Esophagus muscularis mucosa (tissue), 4 donors: Measurements from ENCODE around the gene P2RY13. TPM values are rescaled to one million over a fixed set of nuclear protein-coding genes. Genes with fewer than 3 reads are reported as not detected.

Experiments used
- DNase-seq: peaks from one replicate; pipeline ENCODE4 v3.0.0-alpha.2; 2017; ENCODE audit errors: extremely low spot score
- H3K27ac ChIP-seq, 4 donors: fragments of 200-600 bp; sonication (generic); replicated peaks in 1 of 4; 1 replicate in 3 of 4; 2 replicates in 1 of 4; pipeline ENCODE4 v1.5.1; 2016 to 2019; ENCODE audit warnings: mild to moderate bottlenecking in 1 of 4
- H3K27me3 ChIP-seq, 4 donors: fragments of 200-600 bp; sonication (generic); one replicate each; pipeline versions ENCODE4 v1.5.1 to v1.6.0; 2016 to 2019
- H3K36me3 ChIP-seq, 4 donors: fragments of 200-600 bp; sonication (generic); one replicate each; pipeline ENCODE4 v1.5.1; 2016 to 2019
- H3K4me1 ChIP-seq, 4 donors: fragments of 200-600 bp; sonication (generic); one replicate each; pipeline ENCODE4 v1.5.1; 2016 to 2019
- H3K4me3 ChIP-seq, 4 donors: fragments of 200-600 bp; sonication (generic); 1 replicate in 2 of 4; 2 replicates in 2 of 4; pipeline ENCODE4 v1.5.1; 2016 to 2019; ENCODE audit warnings: mild to moderate bottlenecking in 4 of 4, moderate library complexity in 1 of 4
- H3K9me3 ChIP-seq, 4 donors: fragments of 200-600 bp; sonication (generic); 1 replicate in 3 of 4; 2 replicates in 1 of 4; pipeline ENCODE4 v1.5.1; 2016 to 2019
- CTCF ChIP-seq, 3 experiments: fragments of 200-600 bp in 2 of 3; fragments of 450-650 bp in 1 of 3; sonication (generic) in 2 of 3; IDR thresholded peaks; one replicate each; pipeline ENCODE4 v1.5.1; 2017 to 2019; ENCODE audit warnings: antibody characterized with exemption in 3 of 3, mild to moderate bottlenecking in 2 of 3, moderate library complexity in 1 of 3
- EP300 ChIP-seq: sonication (generic); formaldehyde crosslinking; IDR thresholded peaks from one replicate; pipeline ENCODE4 v1.6.1; 2017; ENCODE audit warnings: antibody characterized with exemption
- POLR2A ChIP-seq: fragments of 450-650 bp; IDR thresholded peaks from one replicate; pipeline ENCODE4 v1.6.1; 2017; ENCODE audit warnings: antibody characterized with exemption, moderate library complexity, mild to moderate bottlenecking, low read depth
- POLR2AphosphoS5 ChIP-seq, 2 donors: sonication (generic); formaldehyde crosslinking; IDR thresholded peaks; one replicate each; pipeline ENCODE4 v1.6.1; 2017; ENCODE audit warnings: antibody characterized with exemption in 2 of 2
- WGBS: methylation state at CpG from one replicate; pipeline ENCODE4 v1.1.5; 2018; 5-methylcytosine and 5-hydroxymethylcytosine counted together
- intact Hi-C: fragments of 100-400 bp; cut with DNase I; formaldehyde crosslinking; loops from one replicate; pipeline ENCODE4 v1.15.1; 2023
- total RNA-seq, 4 donors: library from RNA; depleted of rRNA; stranded (reverse); fragments of >200 nt; gene quantifications; one replicate each; pipeline versions ENCODE4 v1.1.0 to v1.2.1, GENCODE V29; 2016

Gene P2RY13
- total RNA-seq, 4 donors from 2014 or later, result 0.80 to 2.0 (median 1.4) TPM

GRCh38 chr3:151328298-151328995 lies 902 bp downstream of the P2RY13 start:
- WGBS, result 55% methylated on average over 10 of the region's 10 CpGs

GRCh38 chr3:151327571-151328198 lies 1.7 kb downstream of the P2RY13 start:
- TF ChIP-seq POLR2AphosphoS5 (IDR thresholded peaks at IDR 0.05), result no peak
- peak; percentile 28 to 74 (median 56) for TF ChIP-seq CTCF (IDR thresholded peaks at IDR 0.05)
- intact Hi-C loops, result no loop called here
- no peaks in the 10 kb centered on the region for H3K27me3 ChIP-seq
- H3K27ac ChIP-seq, result no peak overlapping the region
- peak overlapping the region; percentile 5 to 28 (median 8) for H3K4me3 ChIP-seq
- H3K4me1 ChIP-seq, result peaks cover 0 to 8% (median 4%) of the 10 kb centered on the region in 4 donors
- no peaks in the 10 kb centered on the region for H3K36me3 ChIP-seq
- no peak for DNase-seq
- 25% methylated on average over 3 of the region's 3 CpGs for WGBS
- H3K9me3 ChIP-seq, result no peaks in the 10 kb centered on the region

More at GRCh38 chr3:151328298-151328995, 902 bp downstream of the P2RY13 start:
- no peaks in the 10 kb centered on the region for H3K36me3 ChIP-seq
- peak overlapping the region; percentile 0 to 28 (median 8) for H3K4me3 ChIP-seq
- no peak for TF ChIP-seq POLR2AphosphoS5 (IDR thresholded peaks at IDR 0.05)
- TF ChIP-seq CTCF (IDR thresholded peaks at IDR 0.05), result no peak
- no peak for TF ChIP-seq POLR2A
- TF ChIP-seq EP300, result no peak
- no peak overlapping the region for H3K27ac ChIP-seq
- peaks cover 0 to 8% (median 4%) of the 10 kb centered on the region in 4 donors for H3K4me1 ChIP-seq
- no peaks in the 10 kb centered on the region for H3K27me3 ChIP-seq
- no peak for DNase-seq
- no peaks in the 10 kb centered on the region for H3K9me3 ChIP-seq
- intact Hi-C loops, result no loop called here

GRCh38 chr3:151322511-151322910 lies 6.8 kb downstream of the P2RY13 start:
- H3K9me3 ChIP-seq, result no peaks in the 10 kb centered on the region
- peaks cover 0 to 4% (median 2%) of the 10 kb centered on the region in 4 donors for H3K4me1 ChIP-seq
- no peaks in the 10 kb centered on the region for H3K36me3 ChIP-seq
- TF ChIP-seq POLR2AphosphoS5 (IDR thresholded peaks at IDR 0.05) (no peak), EP300 (no peak), POLR2A (no peak), CTCF (IDR thresholded peaks at IDR 0.05) (no peak)
- WGBS, result 78% methylated on average over 1 of the region's 1 CpG
- DNase-seq, result no peak
- intact Hi-C loops, result no loop called here
- H3K27ac ChIP-seq, result no peak overlapping the region
- no peaks in the 10 kb centered on the region for H3K27me3 ChIP-seq
- H3K4me3 ChIP-seq, result no peak overlapping the region

GRCh38 chr3:151321526-151321925 lies 7.8 kb downstream of the P2RY13 start:
- 48% methylated on average over 1 of the region's 1 CpG for WGBS
- Histone ChIP-seq H3K9me3 (no peaks in the 10 kb centered on the region), H3K27me3 (no peaks in the 10 kb centered on the region), H3K27ac (no peak overlapping the region), H3K4me1 (no peaks in the 10 kb centered on the region), H3K36me3 (no peaks in the 10 kb centered on the region), H3K4me3 (no peak overlapping the region)
- no peak for TF ChIP-seq CTCF (IDR thresholded peaks at IDR 0.05)
- no peak for TF ChIP-seq EP300
- TF ChIP-seq POLR2AphosphoS5 (IDR thresholded peaks at IDR 0.05), result no peak
- no peak for TF ChIP-seq POLR2A
- intact Hi-C loops, result no loop called here
- no peak for DNase-seq
